ENCODE results near the gene STAC3. TPM values are rescaled to one million over a fixed set of nuclear protein-coding genes. Genes with fewer than 3 reads are reported as not detected.

STAC3 gene
- total and polyA plus RNA-seq, 9 of the 15 experiments (the other 6 are each of a cell fraction or from before 2014, with no cell fraction given), result 0.45 to 6.4 (median 3.3) TPM

- peak; percentile 59 for TF ChIP-seq MGA (IDR thresholded peaks at IDR 0.05)
- TF ChIP-seq CTCF (IDR thresholded peaks at IDR 0.05 in 2 of 3, conservative IDR thresholded peaks at IDR 0.05 in 1 of 3; ENCODE audit: insufficient read depth in 2 of 3, low read depth in 1 of 3, low read length in 3 of 3), result peak; percentile 100
- TF ChIP-seq CHD1 (IDR thresholded peaks at IDR 0.05; ENCODE audit: low read length), result no peak
- peak; percentile 49; the same call in 1 of the 2 replicates for TF ChIP-seq USF1 (CRISPR knock-in tag; IDR thresholded peaks at IDR 0.05)
- peak; percentile 49; the same call in 1 of the 2 replicates for TF ChIP-seq CEBPG (CRISPR knock-in tag; IDR thresholded peaks at IDR 0.05)
- no peak for TF ChIP-seq CEBPG (tag; conservative IDR thresholded peaks at IDR 0.05 in 1 of 2, IDR thresholded peaks at IDR 0.05 in 1 of 2)
- TF ChIP-seq RBFOX2 (IDR thresholded peaks at IDR 0.05; ENCODE audit: low read depth, low read length), result peak; percentile 76
- TF ChIP-seq ZNF511 (CRISPR knock-in tag; IDR thresholded peaks at IDR 0.05), result peak; percentile 65; the same call in 1 of the 2 replicates
- peak; percentile 62 for TF ChIP-seq JUND (IDR thresholded peaks at IDR 0.05; ENCODE audit: borderline replicate concordance, low read depth, low read length)
- TF ChIP-seq JUND (tag; IDR thresholded peaks at IDR 0.05; ENCODE audit: borderline replicate concordance, low read depth, low read length), result no peak; the same call in 2 of the 3 replicates
- peak; percentile 57; the same call in 1 of the 2 replicates for TF ChIP-seq L3MBTL2 (IDR thresholded peaks at IDR 0.05)
- no peak for TF ChIP-seq FOSL1 (tag; conservative IDR thresholded peaks at IDR 0.05)
Measured at GRCh38 chr12:57238854-57239554, 12.0 kb downstream of the STAC3 start (continued).
